GM19025 (cell line): ENCODE measurements around the gene L3MBTL3.

Experiments
- ATAC-seq: cut with Tn5 transposase; IDR thresholded peaks from one replicate; pipeline ENCODE4 v1.9.1; 2021; ENCODE audit warnings: mild to moderate bottlenecking, low read depth, moderate library complexity; ENCODE audit not compliant: unreplicated experiment

L3MBTL3 gene

DNA sequence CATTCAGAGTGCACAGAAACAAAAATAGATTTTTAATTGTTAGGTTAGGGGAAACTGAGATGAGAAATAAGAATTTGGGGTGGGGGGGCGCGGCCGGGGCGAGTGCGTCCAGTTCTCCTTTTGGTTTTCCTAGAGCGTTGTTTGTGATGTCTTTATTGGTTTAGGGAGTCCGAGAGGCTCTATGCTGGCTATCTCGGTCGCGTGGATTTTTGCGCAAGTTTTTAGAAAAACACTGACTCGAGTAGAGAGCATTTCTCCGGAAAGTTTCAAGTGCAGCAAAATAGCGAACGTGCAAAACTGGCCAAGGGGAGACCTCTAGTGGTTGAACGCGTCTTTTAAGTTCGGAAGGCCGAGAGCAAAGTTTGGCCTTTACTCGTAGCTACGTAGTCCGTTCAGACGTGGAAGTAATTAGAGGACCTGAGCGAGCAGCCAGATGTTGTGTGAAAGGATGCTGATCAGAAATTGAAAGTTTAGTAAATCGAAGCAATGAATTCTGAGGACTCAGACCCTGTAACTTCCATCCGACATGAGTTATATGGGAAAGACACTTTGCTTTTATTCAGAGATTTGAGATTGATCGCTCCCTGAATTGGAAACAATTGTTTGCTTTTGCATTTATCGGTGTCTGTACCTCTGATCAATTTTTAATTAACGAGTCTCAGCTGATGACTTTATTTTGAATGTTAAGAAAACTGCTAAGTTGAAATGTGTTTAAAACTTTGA lies 2.7 kb downstream of the L3MBTL3 start:
- ATAC-seq = peak; percentile 53

DNA sequence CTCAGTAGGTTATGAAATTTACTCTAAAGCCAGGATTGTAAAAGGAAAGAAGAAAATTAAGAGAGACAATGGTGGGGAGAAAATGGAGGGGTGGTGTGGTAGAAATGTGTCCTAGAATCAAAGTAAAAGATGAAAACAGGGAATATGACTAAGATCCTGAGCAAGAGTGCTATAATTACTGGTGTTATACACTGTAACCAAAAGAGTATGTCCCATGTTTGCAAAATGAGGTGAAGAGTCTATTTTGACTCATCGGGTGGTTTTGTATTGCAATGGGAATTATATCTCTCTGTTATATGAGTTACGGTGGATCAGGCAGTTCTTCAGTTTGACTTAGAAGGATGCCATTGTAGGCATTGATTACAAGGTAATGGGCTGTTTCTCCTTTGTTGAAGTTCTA lies 8.5 kb downstream of the L3MBTL3 start:
- no peak for ATAC-seq

DNA sequence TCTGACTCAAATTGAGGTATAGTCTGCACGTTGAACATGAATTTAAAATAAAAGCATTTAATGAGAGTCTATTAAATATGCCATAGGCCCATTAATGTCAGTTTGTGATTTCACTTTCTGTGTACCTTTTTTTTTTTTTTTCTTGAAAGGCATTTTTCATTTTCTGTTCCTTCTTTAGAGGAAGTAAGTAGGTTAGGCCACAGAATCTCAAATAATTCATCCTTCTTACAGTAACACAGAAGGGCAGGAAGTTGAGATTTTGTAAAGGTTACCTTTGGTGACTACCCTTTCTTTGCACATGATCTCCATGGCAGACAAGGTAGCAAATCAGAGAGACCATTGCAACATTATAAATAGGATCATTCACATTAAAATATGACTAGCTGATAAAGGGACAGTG lies 9.6 kb downstream of the L3MBTL3 start:
- peak; percentile 79 for ATAC-seq

DNA sequence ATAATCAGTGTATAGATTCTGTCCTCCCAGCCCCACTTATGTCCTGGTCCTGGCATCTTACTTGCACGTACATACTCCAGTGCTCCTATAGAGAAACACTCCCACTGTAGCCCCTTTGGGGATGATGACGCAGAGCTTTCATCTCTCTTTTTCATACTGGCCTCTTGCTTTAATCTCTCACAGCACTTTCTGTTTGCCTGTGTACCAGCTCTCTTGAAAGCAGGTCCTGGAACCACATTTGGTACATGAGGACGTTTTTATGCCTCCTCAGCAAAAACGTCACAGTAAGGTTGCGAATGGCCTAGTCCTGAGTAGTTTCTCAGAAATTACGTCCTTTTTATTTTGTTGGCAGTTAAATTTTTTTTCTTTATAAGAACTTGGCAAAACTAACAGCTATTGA lies 10.8 kb downstream of the L3MBTL3 start:
- no peak for ATAC-seq

DNA sequence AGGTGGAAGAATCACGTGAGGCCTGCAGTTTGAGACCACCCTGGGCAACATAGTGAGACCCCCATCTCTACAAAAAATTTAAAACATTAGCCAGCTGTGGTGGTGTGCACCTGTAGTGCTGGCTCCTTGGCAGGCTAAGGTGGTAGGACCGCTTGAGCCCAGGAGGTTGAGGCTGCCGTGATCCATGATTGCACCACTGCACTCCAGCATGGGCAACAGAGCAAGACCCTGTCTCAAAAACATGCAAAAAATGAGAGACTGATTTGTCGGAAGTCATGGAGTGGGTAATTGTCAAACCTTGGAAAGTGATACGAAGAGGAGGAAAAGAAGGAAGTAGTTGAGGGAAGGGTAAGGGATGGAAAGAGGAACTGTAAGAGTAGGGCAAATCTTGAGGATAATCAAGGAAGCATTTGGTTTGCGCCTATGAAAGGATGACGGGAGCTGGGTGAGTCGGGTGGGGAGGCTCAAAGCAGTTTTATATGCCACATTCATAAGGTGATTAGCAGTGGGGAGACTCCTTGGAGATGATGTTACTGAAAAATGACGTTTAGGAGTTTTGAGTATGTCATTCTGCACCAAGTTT lies 14.5 kb downstream of the L3MBTL3 start:
- ATAC-seq = no peak

DNA sequence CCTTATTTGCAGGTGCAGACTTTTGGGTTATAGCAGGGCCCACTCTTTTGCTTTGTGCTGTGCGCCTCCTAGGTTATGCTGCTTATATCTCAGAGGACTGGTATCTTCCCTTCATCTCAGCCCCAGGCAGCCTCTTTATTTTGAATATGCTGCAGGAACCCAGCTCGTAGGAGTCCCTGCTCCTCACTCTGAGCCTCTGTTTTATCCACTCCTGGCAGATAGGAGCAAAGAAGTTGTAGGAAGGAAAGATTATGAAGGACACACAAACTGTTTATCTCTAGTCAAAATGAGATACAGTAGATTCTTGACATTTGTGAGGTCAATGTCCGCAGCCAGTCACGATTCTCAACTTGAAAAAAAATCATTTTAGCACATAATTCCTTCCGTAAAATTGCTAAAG lies 15.6 kb downstream of the L3MBTL3 start:
- ATAC-seq = no peak

DNA sequence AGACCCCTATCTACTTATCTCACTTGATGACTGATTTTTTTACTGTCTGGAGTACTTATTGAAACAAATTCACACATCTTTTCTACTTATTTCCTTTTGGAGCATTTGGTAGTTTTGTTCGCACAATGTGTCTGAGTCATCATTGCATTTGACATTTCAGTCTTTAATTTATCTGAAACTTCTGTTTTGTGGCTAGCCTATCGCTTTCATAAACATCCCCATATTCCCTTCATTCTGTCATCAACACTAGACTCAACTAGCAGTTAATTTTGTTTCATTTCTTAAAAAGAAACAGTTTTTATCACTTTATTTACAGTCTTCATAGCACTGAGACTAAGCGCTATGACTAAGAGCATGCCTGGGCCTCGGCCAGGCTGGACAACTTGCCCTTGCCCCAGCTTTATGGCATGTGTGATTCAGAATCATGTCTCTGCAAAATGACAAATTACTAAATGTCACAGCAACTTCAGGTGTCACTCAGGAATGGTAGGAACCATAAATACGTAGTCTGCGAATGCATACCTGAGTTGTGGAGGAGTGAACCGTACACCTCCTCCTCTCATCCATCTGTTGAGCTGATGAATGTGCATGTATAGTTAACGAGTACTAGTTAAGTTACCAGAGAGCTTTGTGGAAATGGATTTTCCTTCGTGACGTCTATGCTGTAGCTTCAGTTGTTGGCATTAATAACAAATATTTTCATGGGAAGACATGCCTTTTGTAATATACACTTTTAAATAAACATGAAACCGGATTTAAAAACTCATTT lies 16.2 kb downstream of the L3MBTL3 start:
- ATAC-seq = no peak

DNA sequence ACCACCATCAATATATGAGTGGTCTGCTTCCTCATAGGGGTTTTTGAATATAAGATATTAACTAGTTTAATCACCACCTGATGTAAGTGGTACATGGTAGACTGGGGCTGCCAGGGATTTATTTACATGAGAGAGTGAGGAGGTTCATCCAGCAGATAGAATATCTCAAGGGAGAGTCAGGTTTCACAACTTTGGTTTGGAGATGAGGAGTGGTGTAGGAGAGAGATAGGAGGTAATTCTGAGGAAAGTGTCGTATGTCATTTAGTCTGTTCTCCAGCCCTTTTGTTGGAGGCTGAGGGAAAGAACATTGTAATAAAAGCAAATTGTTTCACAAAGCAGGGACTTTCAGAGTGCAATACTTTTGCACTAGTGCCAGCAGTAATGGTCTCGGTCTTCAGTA lies 16.8 kb downstream of the L3MBTL3 start:
- ATAC-seq = no peak

DNA sequence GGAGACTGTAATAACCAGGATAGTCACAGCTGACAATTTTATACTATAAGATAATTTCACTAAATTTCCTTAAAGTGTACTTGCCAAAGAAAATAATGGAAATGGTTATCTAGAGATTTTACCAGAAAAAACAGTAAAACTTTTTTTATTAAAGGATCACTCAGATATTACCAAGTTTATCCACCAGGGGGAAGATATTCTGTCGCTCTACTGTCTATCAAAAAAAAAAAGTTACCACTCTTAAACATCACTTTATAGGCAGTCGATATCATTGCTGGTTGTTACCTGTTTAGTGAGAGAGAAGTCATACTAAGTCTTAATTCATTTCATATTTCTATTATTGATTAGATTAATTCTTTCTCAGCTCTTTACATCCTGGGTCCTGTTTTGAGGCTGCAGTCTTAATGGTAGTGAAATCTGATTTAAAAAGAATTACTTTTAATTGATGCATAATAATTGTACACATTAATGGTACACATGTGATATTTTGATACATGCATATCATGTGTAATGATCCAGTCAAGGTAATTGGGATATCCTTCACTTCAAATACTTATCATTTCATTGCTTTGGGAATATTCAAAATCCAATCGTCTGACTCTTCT lies 18.9 kb downstream of the L3MBTL3 start:
- ATAC-seq = no peak

DNA sequence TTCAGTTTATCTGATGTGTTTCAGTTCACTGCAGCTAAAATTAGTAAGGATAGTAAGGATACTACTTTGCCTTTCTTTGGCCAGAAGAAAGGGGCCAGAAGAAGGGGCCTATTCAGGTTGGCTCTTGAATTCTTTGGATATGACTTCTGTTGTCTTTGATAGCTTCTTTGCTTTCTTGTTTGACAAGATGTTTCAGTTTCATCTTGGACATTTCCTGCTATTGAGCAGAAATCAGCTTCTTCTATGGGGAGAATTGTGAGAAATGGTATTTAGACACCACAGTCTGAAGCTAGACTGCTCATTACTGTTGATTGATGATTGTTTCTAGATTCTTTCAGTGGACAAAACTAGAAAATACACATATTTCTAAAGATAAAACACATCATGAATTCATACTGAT lies 23.2 kb downstream of the L3MBTL3 start:
- ATAC-seq = no peak

DNA sequence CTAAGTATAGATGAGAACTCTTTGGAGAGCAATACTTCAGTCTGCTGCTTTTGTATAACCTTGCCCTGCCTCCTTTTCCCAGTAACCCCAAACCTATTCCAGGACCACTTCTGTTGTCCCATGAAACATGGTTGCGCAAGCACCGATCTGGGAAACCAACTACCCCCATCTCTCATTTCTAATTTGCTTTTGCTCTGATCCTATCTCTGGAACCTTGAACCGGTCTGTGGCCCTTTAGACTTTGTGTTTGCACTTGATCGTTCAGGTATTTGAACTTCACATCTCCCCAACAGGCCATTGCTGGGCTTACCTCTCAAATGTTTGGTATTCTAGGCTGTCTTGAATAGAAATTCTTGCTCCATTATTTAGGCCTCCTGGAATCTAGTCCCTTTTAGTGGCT lies 25.0 kb downstream of the L3MBTL3 start:
- no peak for ATAC-seq

DNA sequence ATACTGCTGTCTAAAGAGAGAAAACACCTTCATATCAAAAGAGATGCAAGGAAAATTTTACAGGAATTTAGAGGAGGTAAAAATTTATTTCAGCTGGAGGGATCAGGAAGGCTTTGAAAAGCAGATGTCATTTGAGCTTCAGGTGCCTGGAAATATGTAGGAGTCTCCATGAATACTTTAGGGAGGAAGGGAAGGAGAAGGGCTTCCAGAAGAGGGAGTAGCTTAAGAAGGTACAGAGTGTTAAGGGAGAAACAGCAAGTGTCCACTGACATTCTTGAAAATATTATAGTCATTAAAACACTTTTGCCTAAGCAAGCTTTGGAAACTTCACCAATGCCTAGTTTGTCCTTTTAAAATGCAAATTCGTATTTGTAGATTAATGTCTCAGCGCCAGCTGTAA lies 27.2 kb downstream of the L3MBTL3 start:
- no peak for ATAC-seq

DNA sequence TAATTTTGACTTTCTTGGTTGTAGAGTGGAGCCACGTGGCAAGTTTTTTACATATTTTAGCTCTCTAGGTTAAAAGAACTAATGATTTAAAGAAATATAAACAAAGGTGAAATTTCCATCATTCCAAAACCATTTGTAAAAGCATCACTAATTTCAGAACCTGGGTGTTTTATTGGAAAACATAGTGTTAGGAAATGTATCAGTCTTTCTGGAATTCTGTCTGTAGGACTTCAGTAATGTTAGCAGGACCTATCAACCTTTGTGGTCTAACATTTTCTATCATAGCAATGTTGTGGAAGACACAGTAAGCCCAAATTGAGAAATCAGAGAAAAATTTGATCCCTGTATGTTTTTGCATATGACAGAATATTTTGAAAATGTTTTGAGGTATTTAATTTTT lies 28.3 kb downstream of the L3MBTL3 start:
- ATAC-seq = no peak

DNA sequence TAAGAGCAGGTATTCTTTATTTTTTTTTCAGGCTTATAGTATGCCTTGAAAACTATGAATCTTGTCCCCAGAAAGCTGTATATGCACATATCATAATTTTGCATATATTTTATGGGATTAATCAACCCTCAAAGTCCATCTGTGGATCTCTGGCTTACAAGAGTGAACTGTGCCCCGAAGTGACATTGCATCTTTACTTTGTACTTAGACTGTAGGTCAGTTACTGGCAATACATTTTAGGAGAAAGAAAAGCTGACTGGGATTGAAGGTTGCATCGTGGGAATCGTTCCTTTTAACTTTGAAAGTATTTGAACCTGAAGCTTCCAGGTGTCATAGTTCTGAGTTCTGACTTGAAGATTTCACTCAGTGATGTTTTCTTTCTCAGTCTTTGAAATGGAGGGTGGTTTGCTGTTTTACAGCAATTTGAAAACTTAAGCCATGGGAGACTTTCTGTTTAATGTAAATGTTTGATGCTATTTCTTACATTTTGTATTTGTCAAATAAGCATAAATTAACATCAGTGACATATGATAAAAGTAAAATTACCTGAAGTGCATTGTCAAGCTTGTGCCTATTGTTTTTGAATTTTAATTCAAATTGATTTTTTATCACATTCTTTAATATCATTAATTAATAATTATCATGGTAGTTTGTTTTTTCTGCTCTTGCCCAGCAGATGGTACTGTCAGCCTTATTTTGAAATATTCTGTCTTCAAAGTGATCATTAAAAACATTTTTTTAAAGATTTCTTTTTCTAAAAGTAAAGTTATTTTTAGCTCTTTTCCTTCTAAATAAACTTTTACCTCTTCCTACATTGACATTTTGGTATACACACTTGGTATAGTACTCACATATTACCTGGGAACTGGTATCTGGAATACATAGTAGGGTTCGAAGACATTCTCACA lies 29.0 kb downstream of the L3MBTL3 start:
- ATAC-seq = no peak

DNA sequence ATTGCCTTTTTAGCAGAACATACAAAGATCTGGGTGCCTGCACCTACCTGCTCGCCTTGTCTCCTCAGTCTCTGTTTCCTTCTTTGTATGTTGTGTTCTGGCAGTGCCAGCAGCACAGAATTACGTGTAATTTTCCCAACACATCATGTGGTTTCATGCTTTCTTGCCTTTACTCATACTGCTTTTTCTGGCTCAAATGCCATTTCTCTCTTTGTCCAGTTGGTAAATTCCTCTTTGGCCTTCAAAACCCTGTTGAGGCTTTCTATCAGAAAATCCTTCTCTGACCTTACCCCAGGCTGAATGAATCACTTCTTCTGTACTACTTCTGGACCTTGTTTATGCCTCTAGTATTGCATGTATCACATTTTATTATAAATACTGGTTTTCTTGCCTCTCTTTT lies 31.8 kb downstream of the L3MBTL3 start:
- no peak for ATAC-seq

DNA sequence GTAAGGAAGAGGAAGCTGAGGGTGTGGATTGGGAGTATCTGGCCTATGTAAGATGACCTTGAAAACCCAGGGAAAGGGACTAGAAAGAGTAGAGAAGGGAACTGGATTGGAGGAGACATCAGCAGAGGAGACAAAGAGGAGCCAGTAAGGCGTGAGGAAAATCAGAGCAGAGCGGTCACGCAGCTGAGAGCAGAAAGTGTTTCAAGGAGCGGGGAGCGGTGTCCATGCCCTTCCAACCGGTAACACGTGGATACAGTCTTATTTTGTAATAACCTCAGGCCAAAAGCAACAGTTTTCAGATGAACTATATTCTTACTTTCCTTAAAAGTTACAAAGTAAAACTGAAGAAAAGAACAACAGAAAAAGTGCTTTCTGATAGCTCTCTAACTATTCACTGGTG lies 36.3 kb downstream of the L3MBTL3 start:
- ATAC-seq = no peak

DNA sequence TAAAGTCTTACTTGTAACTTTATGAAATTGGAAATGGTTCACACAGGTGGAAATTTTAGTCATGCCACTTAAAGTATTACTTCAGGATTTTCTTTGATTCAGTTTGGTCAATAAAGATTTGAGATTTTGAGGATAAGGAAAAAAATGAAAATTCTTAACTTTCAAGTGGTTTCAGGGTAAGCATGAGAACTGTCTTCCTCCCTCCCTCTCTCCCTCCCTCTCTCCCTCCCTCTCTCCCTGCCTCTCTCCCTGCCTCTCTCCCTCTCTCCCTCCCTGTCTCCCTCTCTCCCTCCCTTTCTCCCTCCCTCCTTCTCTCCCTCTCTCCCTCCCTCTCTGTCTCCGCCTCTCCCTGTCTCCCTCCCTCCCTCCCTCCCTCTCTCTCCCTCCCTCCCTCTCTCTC lies 36.9 kb downstream of the L3MBTL3 start:
- no peak for ATAC-seq

DNA sequence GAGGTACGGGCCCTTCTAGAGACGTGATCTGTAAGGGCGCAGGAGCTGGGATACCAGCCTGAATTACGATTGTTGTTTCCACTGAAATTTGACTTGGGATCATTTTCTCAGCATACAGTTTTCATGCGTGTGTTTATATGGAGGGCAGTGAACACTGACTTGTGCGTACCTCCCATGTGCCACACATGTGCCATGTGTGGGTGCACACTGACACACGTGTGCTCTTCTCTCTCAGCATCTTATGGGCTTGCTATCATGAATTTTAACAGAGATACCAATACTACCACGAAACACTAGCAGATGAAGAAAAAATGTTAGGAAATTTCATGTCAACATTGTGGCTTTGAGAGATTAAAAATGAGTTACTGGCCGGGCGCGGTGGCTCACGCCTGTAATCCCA lies 39.1 kb downstream of the L3MBTL3 start:
- ATAC-seq = no peak

DNA sequence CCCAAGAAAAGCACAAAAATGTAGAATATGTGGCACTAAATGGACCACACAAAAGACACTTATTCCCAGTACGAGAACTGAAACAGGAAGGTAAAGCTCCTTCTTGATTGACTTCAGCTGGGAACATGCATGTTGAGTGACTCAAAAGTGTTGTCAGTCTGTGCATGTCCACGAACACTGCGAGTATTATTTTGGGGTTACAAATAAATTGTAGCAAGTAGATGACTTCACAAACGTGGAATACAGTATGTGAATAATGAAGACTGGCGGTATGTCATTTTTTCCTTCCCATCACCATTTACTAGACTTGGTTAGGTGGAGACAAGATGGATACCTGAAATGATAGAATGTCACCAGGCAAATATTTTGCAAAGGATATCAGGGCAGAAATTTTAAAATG lies 45.4 kb downstream of the L3MBTL3 start:
- ATAC-seq = no peak

DNA sequence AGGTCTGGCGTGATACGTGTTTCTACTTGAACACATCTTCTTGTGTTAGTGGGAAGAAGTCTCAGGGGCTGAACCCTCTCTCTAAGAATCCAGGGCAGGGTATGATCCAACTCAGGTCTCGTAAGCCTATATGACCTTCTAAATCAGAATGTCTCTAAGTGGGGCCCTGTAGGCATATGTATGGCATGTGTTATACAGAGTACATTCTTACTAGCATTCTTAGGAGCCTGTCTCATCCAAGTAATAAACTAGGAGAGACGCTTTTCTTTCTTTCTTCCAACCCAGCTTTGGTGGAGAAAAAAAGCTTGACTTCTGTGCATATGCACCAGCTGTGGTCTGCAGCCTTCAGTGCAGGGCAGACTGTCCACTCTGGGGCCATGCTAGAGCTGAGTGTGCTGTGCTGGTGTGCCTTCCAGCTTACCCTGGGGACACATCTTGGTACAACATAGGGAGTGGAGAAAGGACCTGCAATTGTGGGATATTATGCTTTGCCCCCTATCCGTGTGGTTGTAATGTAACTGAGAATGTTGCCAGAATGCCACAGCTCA lies 47.3 kb downstream of the L3MBTL3 start:
- ATAC-seq = no peak
